ENCODE measurements around the gene AURKA. TPM values are rescaled to one million over a fixed set of nuclear protein-coding genes. Genes with fewer than 3 reads are reported as not detected.

AURKA gene
- total and polyA plus RNA-seq, 4 donors: 0.88 to 41.6 (median 2.7) TPM

- H3K9me3 ChIP-seq (ENCODE audit: control insufficient read depth in 4 of 4, low read length in 3 of 4): no peaks in the 10 kb centered on the region
- no peak for TF ChIP-seq HNF4A (conservative IDR thresholded peaks at IDR 0.05)
- TF ChIP-seq REST (IDR thresholded peaks at IDR 0.05): no peak
- TF ChIP-seq EGR1 (IDR thresholded peaks at IDR 0.05; ENCODE audit: low read depth in 2 of 2): no peak
- no peak for TF ChIP-seq NR2F2 (IDR thresholded peaks at IDR 0.05)
- no peak for TF ChIP-seq JUND (IDR thresholded peaks at IDR 0.05)
- TF ChIP-seq RAD21 (IDR thresholded peaks at IDR 0.05): no peak
- TF ChIP-seq GABPA (IDR thresholded peaks at IDR 0.05 in 1 of 2, conservative IDR thresholded peaks at IDR 0.05 in 1 of 2): no peak
- no peak for TF ChIP-seq CTCF (IDR thresholded peaks at IDR 0.05; ENCODE audit: low read depth, low read length, missing input control)
- no peak for TF ChIP-seq RXRA (IDR thresholded peaks at IDR 0.05)
- TF ChIP-seq ATF3 (IDR thresholded peaks at IDR 0.05): no peak
- no peak for TF ChIP-seq MAX (IDR thresholded peaks at IDR 0.05)
- no peak for TF ChIP-seq FOXA2 (IDR thresholded peaks at IDR 0.05)
- TF ChIP-seq FOXA1 (IDR thresholded peaks at IDR 0.05): no peak
- no peak for TF ChIP-seq HNF4G (IDR thresholded peaks at IDR 0.05)
- no peak overlapping the region for H3K4me3 ChIP-seq (ENCODE audit: low read depth in 1 of 3, low read length in 3 of 3)
- no peaks in the 10 kb centered on the region for H3K36me3 ChIP-seq (ENCODE audit: control insufficient read depth in 4 of 4, insufficient read depth in 3 of 4, low read depth in 1 of 4, low read length in 3 of 4)
- no peaks in the 10 kb centered on the region for H3K27me3 ChIP-seq (ENCODE audit: control insufficient read depth in 4 of 4, insufficient read depth in 4 of 4, low read length in 3 of 4)
- H3K4me1 ChIP-seq (ENCODE audit: control insufficient read depth in 4 of 4, insufficient read depth in 4 of 4, low read length in 3 of 4): no peaks in the 10 kb centered on the region
- H3K27ac ChIP-seq (ENCODE audit: low read depth in 1 of 2, low read length in 2 of 2): no peak overlapping the region
- H3K9ac ChIP-seq (ENCODE audit: low read depth in 1 of 2, low read length in 2 of 2): no peak overlapping the region
- WGBS: 83% methylated on average over 4 of the region's 4 CpGs
- no peak for DNase-seq (ENCODE audit: low spot score)
Observed at GRCh38 chr20:56440346-56441007, 48.5 kb upstream of the AURKA start.

GRCh38 chr20:56439771-56440291, 47.8 kb upstream of the AURKA start:
- H3K27me3 ChIP-seq (ENCODE audit: control insufficient read depth in 4 of 4, insufficient read depth in 4 of 4, low read length in 3 of 4): no peaks in the 10 kb centered on the region
- H3K9ac ChIP-seq (ENCODE audit: low read depth in 1 of 2, low read length in 2 of 2): no peak overlapping the region
- WGBS: 74% methylated on average over 5 of the region's 5 CpGs
- no peak overlapping the region for H3K4me3 ChIP-seq (ENCODE audit: low read depth in 1 of 3, low read length in 3 of 3)
- H3K4me1 ChIP-seq (ENCODE audit: control insufficient read depth in 4 of 4, insufficient read depth in 4 of 4, low read length in 3 of 4): no peaks in the 10 kb centered on the region
- TF ChIP-seq FOXA2 (IDR thresholded peaks at IDR 0.05): no peak
- TF ChIP-seq SP1 (IDR thresholded peaks at IDR 0.05): no peak
- no peak for TF ChIP-seq YY1 (IDR thresholded peaks at IDR 0.05)
- no peak for TF ChIP-seq HNF4A (conservative IDR thresholded peaks at IDR 0.05)
- no peak for TF ChIP-seq RXRA (IDR thresholded peaks at IDR 0.05)
- no peak for TF ChIP-seq TAF1 (conservative IDR thresholded peaks at IDR 0.05)
- TF ChIP-seq RAD21 (IDR thresholded peaks at IDR 0.05): no peak
- TF ChIP-seq NR2F2 (IDR thresholded peaks at IDR 0.05): no peak
- TF ChIP-seq ZBTB33 (IDR thresholded peaks at IDR 0.05): no peak
- no peak for TF ChIP-seq MAX (IDR thresholded peaks at IDR 0.05)
- TF ChIP-seq REST (IDR thresholded peaks at IDR 0.05): no peak
- TF ChIP-seq ATF3 (IDR thresholded peaks at IDR 0.05): no peak
- TF ChIP-seq HNF4G (IDR thresholded peaks at IDR 0.05): no peak
- no peak for TF ChIP-seq EGR1 (IDR thresholded peaks at IDR 0.05; ENCODE audit: low read depth in 2 of 2)
- no peak for TF ChIP-seq GABPA (IDR thresholded peaks at IDR 0.05 in 1 of 2, conservative IDR thresholded peaks at IDR 0.05 in 1 of 2)
- TF ChIP-seq FOXA1 (IDR thresholded peaks at IDR 0.05): no peak
- H3K9me3 ChIP-seq (ENCODE audit: control insufficient read depth in 4 of 4, low read length in 3 of 4): no peaks in the 10 kb centered on the region
- no peaks in the 10 kb centered on the region for H3K36me3 ChIP-seq (ENCODE audit: control insufficient read depth in 4 of 4, insufficient read depth in 3 of 4, low read depth in 1 of 4, low read length in 3 of 4)
- no peak for DNase-seq (ENCODE audit: low spot score)
- H3K27ac ChIP-seq (ENCODE audit: low read depth in 1 of 2, low read length in 2 of 2): no peak overlapping the region

All from liver (tissue), 9 donors.